Measurements from ENCODE around the gene SIK3.

Gene SIK3

GRCh38 chr11:116879800-116880625 lies 218.2 kb downstream of the SIK3 start:
- peak; percentile 70 for DNase-seq (ENCODE audit: extremely low read depth, low read depth)
- TF ChIP-seq, protein P1, sequence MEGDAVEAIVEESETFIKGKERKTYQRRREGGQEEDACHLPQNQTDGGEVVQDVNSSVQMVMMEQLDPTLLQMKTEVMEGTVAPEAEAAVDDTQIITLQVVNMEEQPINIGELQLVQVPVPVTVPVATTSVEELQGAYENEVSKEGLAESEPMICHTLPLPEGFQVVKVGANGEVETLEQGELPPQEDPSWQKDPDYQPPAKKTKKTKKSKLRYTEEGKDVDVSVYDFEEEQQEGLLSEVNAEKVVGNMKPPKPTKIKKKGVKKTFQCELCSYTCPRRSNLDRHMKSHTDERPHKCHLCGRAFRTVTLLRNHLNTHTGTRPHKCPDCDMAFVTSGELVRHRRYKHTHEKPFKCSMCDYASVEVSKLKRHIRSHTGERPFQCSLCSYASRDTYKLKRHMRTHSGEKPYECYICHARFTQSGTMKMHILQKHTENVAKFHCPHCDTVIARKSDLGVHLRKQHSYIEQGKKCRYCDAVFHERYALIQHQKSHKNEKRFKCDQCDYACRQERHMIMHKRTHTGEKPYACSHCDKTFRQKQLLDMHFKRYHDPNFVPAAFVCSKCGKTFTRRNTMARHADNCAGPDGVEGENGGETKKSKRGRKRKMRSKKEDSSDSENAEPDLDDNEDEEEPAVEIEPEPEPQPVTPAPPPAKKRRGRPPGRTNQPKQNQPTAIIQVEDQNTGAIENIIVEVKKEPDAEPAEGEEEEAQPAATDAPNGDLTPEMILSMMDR (IDR thresholded peaks at IDR 0.05; ENCODE audit: low read depth, low read length), result peak; percentile 80

GRCh38 chr11:116876656-116877055 lies 221.6 kb downstream of the SIK3 start:
- no peak for DNase-seq (ENCODE audit: extremely low read depth, low read depth)

GRCh38 chr11:116875194-116875593 lies 223.0 kb downstream of the SIK3 start:
- DNase-seq (ENCODE audit: extremely low read depth, low read depth), result no peak
- TF ChIP-seq, protein P1 (IDR thresholded peaks at IDR 0.05; ENCODE audit: low read depth, low read length), result no peak

More at GRCh38 chr11:116876656-116877055, 221.6 kb downstream of the SIK3 start:
- TF ChIP-seq, protein P1 (IDR thresholded peaks at IDR 0.05; ENCODE audit: low read depth, low read length), result no peak

- TF ChIP-seq, protein P1 (IDR thresholded peaks at IDR 0.05; ENCODE audit: low read depth, low read length), result no peak
- DNase-seq (ENCODE audit: extremely low read depth, low read depth), result no peak
Observed at GRCh38 chr11:116874251-116874650, 224.0 kb downstream of the SIK3 start.

DNA sequence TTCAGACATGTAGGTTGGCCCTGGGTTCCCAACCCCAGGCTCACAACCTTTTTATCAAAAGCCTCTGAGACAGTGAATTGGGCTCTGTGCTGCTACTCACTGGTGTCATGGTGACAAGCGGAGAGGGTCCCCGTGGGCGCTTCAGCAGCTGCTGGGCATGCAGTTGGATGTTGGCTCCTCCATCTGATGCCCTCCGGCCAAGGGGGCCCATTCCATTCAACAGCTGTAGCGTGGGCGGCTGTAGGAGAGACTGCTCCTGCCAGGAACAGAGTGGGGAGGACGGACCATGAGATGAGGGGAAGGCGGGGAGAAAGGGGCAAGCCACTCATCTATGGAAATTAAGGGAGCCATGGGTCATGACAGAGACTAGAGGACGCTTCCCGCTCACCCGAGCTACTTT lies 224.8 kb downstream of the SIK3 start:
- TF ChIP-seq, protein P1 (IDR thresholded peaks at IDR 0.05; ENCODE audit: low read depth, low read length), result no peak
- no peak for DNase-seq (ENCODE audit: extremely low read depth, low read depth)

DNA sequence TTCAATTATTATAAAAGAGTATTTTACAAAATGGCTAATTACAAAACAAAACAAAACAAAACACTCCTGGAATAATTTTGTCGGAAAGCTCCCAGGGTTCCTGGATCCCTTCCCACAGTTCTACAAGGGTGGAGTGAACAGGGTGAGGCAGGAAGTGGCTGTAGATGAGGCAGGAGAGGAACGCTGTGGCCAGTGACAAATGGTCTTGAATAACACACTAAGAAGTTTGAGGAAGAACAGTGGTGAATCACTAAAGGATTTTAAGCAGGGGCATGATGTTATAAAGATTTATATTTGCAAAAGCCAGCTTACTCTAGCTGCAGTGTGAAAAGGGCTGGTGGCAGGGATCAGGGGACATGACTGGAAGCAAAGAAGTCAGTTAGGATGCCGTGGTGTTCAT lies 227.0 kb downstream of the SIK3 start:
- TF ChIP-seq, protein P1 (IDR thresholded peaks at IDR 0.05; ENCODE audit: low read depth, low read length), result no peak
- no peak for DNase-seq (ENCODE audit: extremely low read depth, low read depth)

DNA sequence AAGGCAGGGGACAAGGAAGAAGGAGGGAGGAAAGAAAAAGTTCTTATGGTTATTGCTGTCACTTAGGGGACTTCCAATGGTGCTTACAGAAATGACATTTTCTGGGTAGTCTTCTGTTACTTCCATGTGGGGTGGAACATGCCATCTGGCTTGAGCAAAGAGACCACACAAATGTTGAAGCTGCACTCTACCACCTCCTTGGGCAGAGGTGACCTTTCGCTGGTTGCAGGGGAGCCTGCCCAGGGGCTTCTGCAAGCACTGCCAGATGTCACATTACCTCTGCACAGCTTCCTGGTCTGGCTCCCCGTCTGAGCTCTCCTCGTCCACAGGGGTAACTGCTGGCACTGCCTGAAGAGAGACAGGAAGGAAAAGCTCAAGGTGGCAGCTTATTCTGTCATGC lies 228.2 kb downstream of the SIK3 start:
- DNase-seq (ENCODE audit: extremely low read depth, low read depth), result no peak

More for the DNA sequence above, 228.2 kb downstream of the SIK3 start:
- TF ChIP-seq, protein P1 (IDR thresholded peaks at IDR 0.05; ENCODE audit: low read depth, low read length), result no peak

All from AG09319 (cell line).